Hepatocyte (in vitro differentiated cells): Measurements from ENCODE around the gene SERINC5.

Experiments used
- EZH2 ChIP-seq: fragments of 200-600 bp; sonication (generic); IDR thresholded peaks from 2 replicates; pipeline ENCODE4 v1.6.1; 2016; ENCODE audit warnings: antibody characterized with exemption, mild to moderate bottlenecking, borderline replicate concordance
- EZH2phosphoT487 ChIP-seq: fragments of 200-600 bp; sonication (generic); IDR thresholded peaks from one replicate; pipeline ENCODE4 v1.6.1; 2018; ENCODE audit warnings: antibody characterized with exemption, mild to moderate bottlenecking, low read depth, moderate library complexity; ENCODE audit not compliant: unreplicated experiment, severe bottlenecking
- TF ChIP-seq, protein P1 (sequence below): fragments of 200-600 bp; sonication (generic); IDR thresholded peaks from 2 replicates; pipeline ENCODE4 v1.5.1; 2016; ENCODE audit warnings: antibody characterized with exemption, mild to moderate bottlenecking; ENCODE audit not compliant: poor library complexity

DNA sequence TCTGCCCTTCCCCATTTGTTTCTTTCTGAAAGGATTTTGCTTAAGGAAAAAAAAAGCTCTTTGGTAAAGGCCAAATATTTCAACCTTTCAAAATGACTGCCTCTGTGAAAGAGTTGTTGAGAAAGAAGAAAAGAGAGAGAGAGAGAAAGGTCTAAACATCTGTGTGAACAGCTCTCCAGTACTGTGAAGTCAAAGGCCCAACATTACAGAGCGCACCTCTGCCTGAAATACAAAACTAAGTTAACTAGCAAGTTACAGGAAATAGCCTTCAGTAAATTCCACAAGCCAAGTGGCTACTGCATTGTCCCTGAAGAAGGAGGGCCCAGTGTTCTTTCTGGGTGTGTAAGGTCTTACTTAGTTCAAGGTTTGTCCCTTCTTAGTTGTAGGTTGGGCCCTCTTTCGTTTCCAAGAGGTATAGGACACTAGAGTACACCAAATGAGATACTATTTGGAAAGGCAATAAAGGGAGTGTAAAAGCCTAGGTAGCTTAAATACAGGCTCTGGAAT, 116.3 kb downstream of the SERINC5 start:
- TF ChIP-seq, protein P1, sequence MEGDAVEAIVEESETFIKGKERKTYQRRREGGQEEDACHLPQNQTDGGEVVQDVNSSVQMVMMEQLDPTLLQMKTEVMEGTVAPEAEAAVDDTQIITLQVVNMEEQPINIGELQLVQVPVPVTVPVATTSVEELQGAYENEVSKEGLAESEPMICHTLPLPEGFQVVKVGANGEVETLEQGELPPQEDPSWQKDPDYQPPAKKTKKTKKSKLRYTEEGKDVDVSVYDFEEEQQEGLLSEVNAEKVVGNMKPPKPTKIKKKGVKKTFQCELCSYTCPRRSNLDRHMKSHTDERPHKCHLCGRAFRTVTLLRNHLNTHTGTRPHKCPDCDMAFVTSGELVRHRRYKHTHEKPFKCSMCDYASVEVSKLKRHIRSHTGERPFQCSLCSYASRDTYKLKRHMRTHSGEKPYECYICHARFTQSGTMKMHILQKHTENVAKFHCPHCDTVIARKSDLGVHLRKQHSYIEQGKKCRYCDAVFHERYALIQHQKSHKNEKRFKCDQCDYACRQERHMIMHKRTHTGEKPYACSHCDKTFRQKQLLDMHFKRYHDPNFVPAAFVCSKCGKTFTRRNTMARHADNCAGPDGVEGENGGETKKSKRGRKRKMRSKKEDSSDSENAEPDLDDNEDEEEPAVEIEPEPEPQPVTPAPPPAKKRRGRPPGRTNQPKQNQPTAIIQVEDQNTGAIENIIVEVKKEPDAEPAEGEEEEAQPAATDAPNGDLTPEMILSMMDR: no peak
- TF ChIP-seq EZH2phosphoT487 (no peak), EZH2 (no peak)
